HG03575 (cell line): ENCODE results near the gene ARHGAP25.

Source experiments
- ATAC-seq: cut with Tn5 transposase; IDR thresholded peaks from one replicate; pipeline ENCODE4 v1.9.1; 2021; ENCODE audit not compliant: unreplicated experiment, insufficient number of reproducible peaks, low FRiP score; ENCODE audit errors: extremely low read depth

The ARHGAP25 gene

GRCh38 chr2:68839260-68839833, 104.7 kb downstream of the ARHGAP25 start:
- no peak for ATAC-seq

- ATAC-seq, result no peak
These were observed 110.4 kb downstream of the ARHGAP25 start for GRCh38 chr2:68845043-68845442.

GRCh38 chr2:68846091-68846490, 111.5 kb downstream of the ARHGAP25 start:
- no peak for ATAC-seq

GRCh38 chr2:68847751-68848150, 113.1 kb downstream of the ARHGAP25 start:
- ATAC-seq, result no peak

- no peak for ATAC-seq
These were observed 115.0 kb downstream of the ARHGAP25 start for GRCh38 chr2:68849579-68850030.

GRCh38 chr2:68850524-68850923, 115.9 kb downstream of the ARHGAP25 start:
- ATAC-seq, result no peak

GRCh38 chr2:68853035-68853434, 118.4 kb downstream of the ARHGAP25 start:
- no peak for ATAC-seq

GRCh38 chr2:68853915-68854314, 119.3 kb downstream of the ARHGAP25 start:
- ATAC-seq, result no peak

- no peak for ATAC-seq
These were observed 119.9 kb downstream of the ARHGAP25 start for GRCh38 chr2:68854476-68854875.

- no peak for ATAC-seq
These were observed 120.9 kb downstream of the ARHGAP25 start for GRCh38 chr2:68855550-68855949.

GRCh38 chr2:68857202-68857845, 122.7 kb downstream of the ARHGAP25 start:
- no peak for ATAC-seq

GRCh38 chr2:68857855-68858456, 123.3 kb downstream of the ARHGAP25 start:
- ATAC-seq, result no peak

- ATAC-seq, result no peak
These were observed 125.5 kb downstream of the ARHGAP25 start for GRCh38 chr2:68860111-68860510.

GRCh38 chr2:68861330-68861729, 126.7 kb downstream of the ARHGAP25 start:
- ATAC-seq, result no peak

- no peak for ATAC-seq
These were observed 128.3 kb downstream of the ARHGAP25 start for GRCh38 chr2:68862889-68863288.

GRCh38 chr2:68863996-68864395, 129.4 kb downstream of the ARHGAP25 start:
- ATAC-seq, result no peak

- ATAC-seq, result no peak
These were observed 130.5 kb downstream of the ARHGAP25 start for GRCh38 chr2:68865108-68865507.

- no peak for ATAC-seq
These were observed 135.6 kb downstream of the ARHGAP25 start for GRCh38 chr2:68870215-68870614.

- ATAC-seq, result no peak
These were observed 136.7 kb downstream of the ARHGAP25 start, which contains the start of gene BMP10 for GRCh38 chr2:68871159-68871764. TSS of gene BMP10 (minus strand) at chr2:68871397. CDS start at chr2:68871358, 39 bp downstream.
